Stimulated activated naive CD8-positive, alpha-beta T cell treated with anti-CD3 and anti-CD28 coated beads, Interleukin-15, amount 100 ng/mL, for 72 hours (primary cell): ENCODE data around the gene SNAP47.
A peak's percentile ranks its signal among the peaks of the same experiment; 100 is the strongest.

Experiments used
- ATAC-seq: fragments of 150-1000 bp; cut with Tn5 transposase; 2 replicates; pipeline ENCODE4 v1.10.0; 2021; ENCODE audit warnings: mild to moderate bottlenecking, moderate library complexity
- DNase-seq, 2 donors: peaks; one replicate each; pipeline ENCODE4 v3.0.0; 2021 to 2022
- H3K27ac Mint-ChIP-seq, 2 donors: one replicate each; pipeline ENCODE4 v1.8.0; 2022; ENCODE audit warnings: mild to moderate bottlenecking in 2 of 2, mixed read lengths in 2 of 2, moderate library complexity in 2 of 2
- H3K27me3 Mint-ChIP-seq: one replicate; pipeline ENCODE4 v1.8.0; 2022; ENCODE audit warnings: mixed read lengths
- H3K4me1 Mint-ChIP-seq: one replicate; pipeline ENCODE4 v1.8.0; 2022; ENCODE audit warnings: mild to moderate bottlenecking, mixed read lengths
- H3K4me3 Mint-ChIP-seq, 2 donors: one replicate each; pipeline ENCODE4 v1.8.0; 2022; ENCODE audit warnings: mild to moderate bottlenecking in 2 of 2, mixed read lengths in 2 of 2, moderate library complexity in 1 of 2
- H3K9me3 Mint-ChIP-seq, 2 donors: one replicate each; pipeline ENCODE4 v1.8.0; 2022; ENCODE audit warnings: mixed read lengths in 2 of 2

Gene SNAP47

DNA sequence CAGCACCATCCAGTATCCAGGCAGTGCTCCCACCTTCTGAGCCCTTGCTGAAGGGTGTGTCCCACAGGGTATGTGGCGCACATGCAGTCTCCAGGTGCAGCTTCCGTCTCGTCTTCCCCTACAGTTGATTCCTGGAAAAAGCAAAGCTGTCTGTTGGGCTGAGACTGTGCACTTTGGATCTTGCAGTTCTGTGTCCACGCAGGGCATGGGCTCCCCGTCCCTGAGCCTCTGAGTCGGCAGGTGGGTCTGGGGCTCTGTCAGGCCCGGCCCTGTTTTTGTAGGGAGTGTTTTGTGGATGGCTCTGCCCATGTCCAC lies 32.8 kb downstream of the SNAP47 start:
- Mint-ChIP-seq H3K9me3 (no peaks in the 10 kb centered on the region), H3K27me3 (no peaks in the 10 kb centered on the region), H3K4me3 (no peak overlapping the region), H3K4me1 (peaks cover 67% of the 10 kb centered on the region), H3K27ac (no peak overlapping the region)
- ATAC-seq = no peak
- no peak for DNase-seq

DNA sequence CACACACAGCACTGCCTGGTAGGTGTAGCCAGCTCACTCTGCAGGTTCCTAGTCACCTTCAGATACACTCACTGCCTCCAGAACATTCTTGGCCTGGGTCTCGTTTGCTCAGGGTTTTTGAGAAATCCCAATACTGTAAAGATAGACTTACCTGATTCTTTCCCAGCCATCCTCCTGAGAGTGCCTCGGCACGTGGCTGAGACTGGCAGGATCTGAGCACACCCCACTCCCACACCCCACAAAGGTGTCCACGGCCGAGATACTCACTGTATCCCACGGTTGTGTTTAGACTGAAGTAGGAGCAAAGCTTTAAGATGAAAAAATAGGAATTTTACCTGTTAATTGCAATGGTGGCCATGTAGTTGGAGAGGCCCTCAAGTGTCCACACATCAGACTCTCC lies 33.4 kb downstream of the SNAP47 start:
- peaks cover 65% of the 10 kb centered on the region for H3K4me1 Mint-ChIP-seq
- H3K4me3 Mint-ChIP-seq = no peak overlapping the region
- no peaks in the 10 kb centered on the region for H3K9me3 Mint-ChIP-seq
- no peak for ATAC-seq
- no peak for DNase-seq
- H3K27ac Mint-ChIP-seq = no peak overlapping the region
- no peaks in the 10 kb centered on the region for H3K27me3 Mint-ChIP-seq

DNA sequence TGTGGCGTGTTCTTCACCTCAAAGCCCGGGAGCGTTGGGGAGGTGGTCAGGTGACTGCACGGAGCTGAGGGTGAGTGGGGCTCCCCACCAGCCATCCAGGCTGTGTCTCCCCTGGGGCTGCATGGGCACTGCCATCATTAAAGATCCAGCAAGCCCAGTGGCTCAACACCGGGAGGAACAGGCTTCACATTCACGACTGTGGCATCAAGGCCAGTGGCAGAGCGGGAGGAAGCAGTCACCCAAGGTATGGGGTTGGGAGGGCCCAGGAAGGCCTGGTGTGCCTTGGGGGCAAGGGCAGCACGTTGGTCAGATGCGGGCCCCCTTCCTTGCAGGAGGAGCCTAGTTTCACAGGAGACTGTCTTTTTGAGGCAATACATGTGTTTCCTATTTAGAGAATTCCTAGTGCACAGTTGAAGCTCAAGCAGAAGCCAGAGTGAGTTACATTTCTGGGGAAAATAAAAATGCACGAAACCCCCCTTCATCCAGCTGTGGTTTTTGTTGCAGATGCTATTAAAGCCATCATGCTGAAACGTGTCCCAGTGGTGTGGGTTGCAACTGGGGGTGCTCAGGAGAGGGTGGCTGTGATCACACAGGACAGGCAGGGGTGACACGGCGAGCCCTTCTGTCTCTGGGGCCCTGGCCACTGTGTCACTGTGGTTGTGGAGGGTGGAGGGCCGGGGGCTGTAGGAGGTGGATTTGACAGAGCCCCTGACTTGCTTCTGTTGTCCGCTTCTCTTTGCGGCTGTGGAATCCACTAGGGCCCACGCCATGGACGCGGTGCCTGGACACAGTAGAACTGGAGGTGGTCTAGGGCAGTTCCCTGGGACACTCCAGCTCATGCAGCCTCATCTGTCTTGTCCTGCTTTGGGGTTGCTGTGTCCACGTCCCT lies 34.1 kb downstream of the SNAP47 start:
- Mint-ChIP-seq H3K27ac (no peak overlapping the region), H3K4me1 (peaks cover 65% of the 10 kb centered on the region), H3K27me3 (no peaks in the 10 kb centered on the region), H3K9me3 (no peaks in the 10 kb centered on the region), H3K4me3 (no peak overlapping the region)
- ATAC-seq (no peak), DNase-seq (no peak)

DNA sequence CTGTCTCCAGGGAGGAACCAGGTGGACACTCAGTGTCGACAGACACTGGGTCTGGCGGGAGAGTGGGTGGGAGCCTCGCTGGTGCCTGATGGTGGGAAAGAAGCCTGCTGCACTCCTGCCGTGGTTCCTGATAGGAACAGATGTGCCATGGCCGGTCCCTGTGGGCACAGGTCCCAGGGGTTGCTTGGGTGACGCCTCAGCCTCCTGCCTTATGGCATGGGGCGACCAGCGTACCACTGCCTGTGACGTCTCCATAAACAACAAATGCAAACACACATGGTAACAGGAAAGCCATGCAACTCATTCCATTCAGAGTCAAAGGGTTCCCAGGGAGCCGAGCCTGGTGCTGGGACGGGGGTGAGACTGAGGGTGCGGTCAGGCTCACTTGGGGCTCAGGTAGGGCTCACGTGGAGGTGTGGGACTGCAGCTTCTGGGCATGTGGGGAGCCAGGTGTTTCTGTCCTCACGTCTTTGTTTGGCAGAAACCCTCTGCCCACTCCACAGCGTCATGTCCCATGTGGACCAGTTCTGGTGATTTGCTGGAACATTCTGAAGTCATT lies 34.8 kb downstream of the SNAP47 start:
- DNase-seq (no peak), ATAC-seq (no peak)
- H3K4me1 Mint-ChIP-seq = peaks cover 65% of the 10 kb centered on the region
- H3K4me3 Mint-ChIP-seq = no peak overlapping the region
- H3K27me3 Mint-ChIP-seq = no peaks in the 10 kb centered on the region
- H3K9me3 Mint-ChIP-seq = no peaks in the 10 kb centered on the region
- no peak overlapping the region for H3K27ac Mint-ChIP-seq

DNA sequence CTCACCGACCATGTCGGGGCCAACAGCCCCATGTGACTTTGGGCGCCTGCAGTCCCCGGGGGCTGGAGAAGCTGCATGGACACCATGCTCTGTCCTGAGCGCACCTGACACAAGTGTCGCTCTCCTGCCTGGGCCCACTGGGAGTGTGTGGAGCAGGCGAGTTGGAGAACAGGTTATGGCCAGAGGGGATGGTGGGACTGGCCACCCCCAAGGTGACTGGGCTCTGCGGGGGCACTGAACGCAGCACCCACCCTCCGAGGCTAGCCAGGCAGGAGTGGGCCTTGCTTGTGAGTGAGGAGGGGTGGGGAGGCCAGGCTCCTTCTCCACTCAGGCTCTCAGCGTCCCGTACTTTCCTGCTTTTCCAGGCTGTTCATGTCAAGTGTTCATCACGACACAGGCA lies 35.6 kb downstream of the SNAP47 start:
- no peak for ATAC-seq
- H3K4me1 Mint-ChIP-seq = peaks cover 59% of the 10 kb centered on the region
- H3K4me3 Mint-ChIP-seq = no peak overlapping the region

DNA sequence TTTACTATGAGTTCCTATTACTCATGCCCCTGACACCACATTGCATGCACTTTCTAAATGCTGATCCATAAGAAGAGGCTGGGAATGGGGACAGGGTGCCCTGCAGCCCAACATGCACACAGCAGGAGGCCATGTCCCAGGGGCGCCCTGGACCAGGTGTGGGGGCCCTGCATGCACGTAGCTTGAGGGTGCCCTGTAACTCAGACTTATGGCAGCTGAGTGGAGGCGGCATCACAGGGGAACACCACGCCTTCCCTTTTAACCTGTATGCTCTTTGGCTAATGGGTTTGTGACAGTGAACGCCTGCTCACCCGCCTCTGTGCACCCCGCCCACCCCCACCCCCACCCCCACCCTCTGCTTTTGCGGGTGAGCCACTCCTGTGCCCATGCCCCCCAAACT lies 36.1 kb downstream of the SNAP47 start:
- DNase-seq (no peak), ATAC-seq (no peak)
- Mint-ChIP-seq H3K4me3 (no peak overlapping the region), H3K9me3 (no peaks in the 10 kb centered on the region), H3K27me3 (no peaks in the 10 kb centered on the region), H3K4me1 (peaks cover 54% of the 10 kb centered on the region), H3K27ac (no peak overlapping the region)

More for the DNA sequence above, 35.6 kb downstream of the SNAP47 start:
- DNase-seq = no peak
- Mint-ChIP-seq H3K27ac (no peak overlapping the region), H3K9me3 (no peaks in the 10 kb centered on the region), H3K27me3 (no peaks in the 10 kb centered on the region)

DNA sequence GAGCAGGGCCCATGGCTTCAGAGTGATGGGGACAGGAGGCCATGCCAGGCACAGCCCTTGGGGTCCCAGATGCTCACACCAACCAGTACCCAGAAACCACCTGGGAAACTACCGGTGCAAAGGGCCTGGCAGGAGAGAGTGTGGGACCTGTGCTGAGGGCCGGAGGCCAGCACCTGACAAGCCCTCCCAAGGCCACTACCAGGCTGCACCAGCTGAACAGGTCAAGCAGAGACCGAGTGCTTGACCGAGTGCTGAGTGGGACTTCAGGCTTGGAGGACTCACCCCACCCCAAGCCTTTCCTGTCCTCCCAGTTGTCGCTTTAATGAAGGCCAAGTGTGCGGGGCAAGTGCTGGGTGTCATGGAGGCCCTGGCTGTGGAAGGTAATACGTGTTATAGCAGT lies 36.5 kb downstream of the SNAP47 start:
- DNase-seq (no peak), ATAC-seq (no peak)
- H3K9me3 Mint-ChIP-seq = no peaks in the 10 kb centered on the region
- no peak overlapping the region for H3K4me3 Mint-ChIP-seq
- H3K27me3 Mint-ChIP-seq = no peaks in the 10 kb centered on the region
- H3K4me1 Mint-ChIP-seq = peaks cover 49% of the 10 kb centered on the region
- H3K27ac Mint-ChIP-seq = no peak overlapping the region

DNA sequence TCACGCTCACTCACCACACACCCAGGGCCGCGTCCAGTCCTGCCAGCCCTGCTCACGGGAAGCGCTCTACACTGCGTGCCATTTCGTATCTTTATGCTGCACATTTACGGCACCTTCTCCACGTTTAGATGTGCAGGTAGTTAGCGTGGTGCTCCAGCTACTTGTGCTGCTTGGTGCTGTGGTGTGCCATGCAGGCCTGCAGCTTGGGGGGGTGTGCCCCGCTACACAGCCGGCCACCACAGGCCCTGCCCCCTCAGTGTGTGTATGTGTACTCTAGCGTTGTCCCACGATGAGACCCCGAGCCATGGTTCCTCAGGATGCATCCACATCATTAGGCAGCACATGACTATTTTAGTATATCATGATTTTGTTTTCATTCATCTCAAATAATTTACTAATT lies 38.3 kb downstream of the SNAP47 start:
- H3K27ac Mint-ChIP-seq = no peak overlapping the region
- H3K4me3 Mint-ChIP-seq = no peak overlapping the region
- ATAC-seq = no peak

DNA sequence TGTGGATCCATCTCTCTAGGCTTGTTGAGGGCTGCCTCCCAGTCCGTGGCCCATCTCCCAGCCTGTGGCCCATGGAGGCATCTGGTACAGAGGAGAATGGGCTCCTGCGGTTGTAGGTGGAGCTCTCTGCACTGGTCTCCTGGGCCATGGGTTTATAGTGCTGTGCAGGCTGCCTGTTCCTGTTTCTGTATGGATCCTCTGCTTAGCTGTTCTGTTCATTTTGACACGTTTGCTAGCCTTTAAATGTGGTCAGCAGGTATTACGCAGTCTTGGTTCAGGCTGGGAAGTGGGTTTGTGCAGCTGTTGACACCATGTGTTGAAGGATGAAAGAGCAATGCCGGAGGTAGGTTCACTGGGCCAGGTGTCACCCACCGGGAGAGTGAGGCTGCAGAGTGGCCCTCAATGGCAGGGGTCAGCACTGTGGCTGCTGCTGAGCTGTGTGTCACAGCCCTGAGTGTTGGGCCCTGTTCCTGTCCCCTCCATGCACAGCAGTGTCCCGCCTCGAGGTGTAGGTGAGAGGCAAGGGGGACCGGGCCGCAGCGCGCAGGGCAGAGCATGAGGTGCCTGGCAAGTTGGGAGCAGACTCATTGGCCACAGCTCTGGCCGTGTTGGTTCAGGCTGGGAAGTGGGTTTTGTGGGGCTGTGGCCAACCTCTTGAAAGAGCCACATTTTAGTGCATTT lies 39.0 kb downstream of the SNAP47 start:
- DNase-seq (peak; percentile 34 to 66), ATAC-seq (peak; percentile 92)
- Mint-ChIP-seq H3K27ac (peak overlapping the region in 1 of 2 donors; percentile 90), H3K4me3 (peak overlapping the region in 1 of 2 donors; percentile 48), H3K9me3 (no peaks in the 10 kb centered on the region), H3K27me3 (no peaks in the 10 kb centered on the region), H3K4me1 (peaks cover 40% of the 10 kb centered on the region)

More for the DNA sequence above, 38.3 kb downstream of the SNAP47 start:
- Mint-ChIP-seq H3K9me3 (no peaks in the 10 kb centered on the region), H3K27me3 (no peaks in the 10 kb centered on the region), H3K4me1 (peaks cover 44% of the 10 kb centered on the region)
- no peak for DNase-seq

DNA sequence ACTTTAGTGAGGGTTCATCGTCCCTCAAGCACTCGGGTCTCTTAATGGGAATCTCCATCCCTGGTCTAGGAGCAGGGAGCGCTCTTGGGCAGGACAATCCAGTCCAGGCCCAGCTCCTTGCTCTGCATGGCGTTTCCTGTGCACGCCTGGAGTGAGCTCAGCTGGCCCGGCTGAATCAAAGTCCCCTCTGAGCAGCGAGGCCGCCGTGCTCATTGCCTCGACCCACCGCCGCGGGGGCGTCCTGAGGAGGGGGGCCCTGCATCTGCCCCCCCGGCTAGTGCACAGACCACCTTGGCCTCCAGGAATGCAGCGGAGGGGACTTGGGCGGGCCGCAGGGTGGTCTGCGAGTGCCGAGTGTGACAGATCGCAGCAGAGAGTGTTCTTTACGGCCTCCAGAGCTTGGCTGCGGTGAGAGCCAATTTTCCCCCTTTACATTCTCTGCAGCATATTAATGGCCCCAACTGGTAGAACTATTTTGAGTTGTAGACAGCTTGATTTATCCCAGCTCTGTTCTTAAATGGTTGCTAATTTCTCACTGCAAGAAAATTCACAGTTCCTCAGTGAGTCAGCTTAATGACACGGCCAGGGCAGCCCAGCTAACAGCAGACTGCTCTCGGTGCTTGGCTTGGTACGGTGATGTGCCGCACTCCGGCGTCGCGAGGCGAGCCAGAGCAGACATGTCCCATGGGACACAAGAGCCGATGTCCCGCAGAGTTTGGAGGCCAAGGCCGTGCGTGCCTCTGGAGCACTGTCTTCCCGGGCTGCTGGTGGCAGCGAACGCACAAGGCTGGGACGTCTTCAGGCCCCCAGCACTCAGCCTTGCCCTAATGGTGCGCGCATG lies 39.8 kb downstream of the SNAP47 start:
- Mint-ChIP-seq H3K4me1 (peaks cover 39% of the 10 kb centered on the region), H3K27ac (no peak overlapping the region), H3K27me3 (no peaks in the 10 kb centered on the region), H3K4me3 (no peak overlapping the region), H3K9me3 (no peaks in the 10 kb centered on the region)
- no peak for ATAC-seq
- no peak for DNase-seq

DNA sequence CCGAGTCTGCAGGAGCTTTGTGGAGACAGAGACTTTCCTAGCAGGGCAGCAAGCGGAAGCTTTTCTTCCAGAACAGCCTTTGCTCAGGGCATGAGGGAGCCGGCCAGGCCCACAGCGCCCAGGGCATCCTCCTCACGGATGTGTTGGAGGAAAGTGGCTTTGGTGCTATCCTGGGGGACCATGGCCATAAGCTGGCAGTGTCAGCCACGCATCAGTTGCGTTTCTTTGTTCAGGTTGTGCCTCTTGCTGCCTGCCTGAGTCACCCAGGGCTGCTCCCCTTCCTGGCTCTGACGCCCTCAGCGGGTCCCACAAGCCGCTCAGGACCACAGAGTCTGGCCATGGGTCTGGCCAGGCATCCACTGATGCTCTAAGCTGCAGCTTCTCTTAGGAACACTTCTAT lies 40.6 kb downstream of the SNAP47 start:
- Mint-ChIP-seq H3K4me1 (peaks cover 39% of the 10 kb centered on the region), H3K27ac (no peak overlapping the region), H3K4me3 (no peak overlapping the region)

DNA sequence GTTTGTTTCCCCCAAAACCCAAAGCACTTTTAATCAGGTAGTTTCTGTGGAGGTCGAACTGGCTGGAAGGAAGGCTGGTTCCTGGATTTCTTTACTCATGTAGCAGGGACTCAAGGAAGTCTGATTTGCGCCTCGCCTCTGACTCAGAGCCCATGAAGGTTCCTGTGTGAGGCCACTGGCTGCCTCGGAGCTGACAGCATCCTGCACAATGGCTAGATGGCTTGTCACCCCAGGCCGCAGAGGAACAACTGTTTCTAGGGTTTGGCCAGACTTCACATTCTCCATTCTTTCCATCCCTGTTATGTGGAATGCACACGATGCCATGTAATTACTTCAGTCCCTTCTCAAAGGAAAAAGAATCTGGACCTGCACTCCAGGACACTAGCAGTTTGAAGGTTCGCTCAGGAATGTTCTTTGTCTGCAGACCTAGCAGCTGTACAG lies 41.1 kb downstream of the SNAP47 start:
- no peaks in the 10 kb centered on the region for H3K27me3 Mint-ChIP-seq
- H3K4me3 Mint-ChIP-seq = no peak overlapping the region
- H3K9me3 Mint-ChIP-seq = no peaks in the 10 kb centered on the region
- no peak for DNase-seq
- H3K27ac Mint-ChIP-seq = no peak overlapping the region
- peaks cover 36% of the 10 kb centered on the region for H3K4me1 Mint-ChIP-seq
- no peak for ATAC-seq

More for the DNA sequence above, 40.6 kb downstream of the SNAP47 start:
- Mint-ChIP-seq H3K9me3 (no peaks in the 10 kb centered on the region), H3K27me3 (no peaks in the 10 kb centered on the region)
- DNase-seq (no peak), ATAC-seq (no peak)

DNA sequence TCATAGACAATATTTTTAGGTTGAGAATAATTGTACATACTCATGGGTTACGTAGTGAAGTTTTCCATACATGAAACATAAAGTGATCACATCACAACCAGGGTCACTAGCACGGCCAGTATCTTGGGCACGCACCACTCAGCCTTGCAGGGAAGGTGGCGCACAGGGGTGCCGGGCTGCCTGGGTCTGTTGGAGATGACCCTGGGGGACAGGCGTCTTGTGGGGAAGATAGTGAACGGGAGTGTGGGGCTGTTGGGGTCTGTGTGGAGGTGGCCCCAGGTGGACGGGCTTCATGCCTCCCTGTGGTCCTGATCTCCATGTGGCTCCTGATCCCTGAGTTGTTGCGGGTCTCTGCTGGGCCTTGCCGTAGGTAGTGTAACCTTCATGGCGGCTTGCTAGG lies 41.9 kb downstream of the SNAP47 start:
- Mint-ChIP-seq H3K27ac (no peak overlapping the region), H3K27me3 (no peaks in the 10 kb centered on the region), H3K4me1 (peaks cover 28% of the 10 kb centered on the region)

DNA sequence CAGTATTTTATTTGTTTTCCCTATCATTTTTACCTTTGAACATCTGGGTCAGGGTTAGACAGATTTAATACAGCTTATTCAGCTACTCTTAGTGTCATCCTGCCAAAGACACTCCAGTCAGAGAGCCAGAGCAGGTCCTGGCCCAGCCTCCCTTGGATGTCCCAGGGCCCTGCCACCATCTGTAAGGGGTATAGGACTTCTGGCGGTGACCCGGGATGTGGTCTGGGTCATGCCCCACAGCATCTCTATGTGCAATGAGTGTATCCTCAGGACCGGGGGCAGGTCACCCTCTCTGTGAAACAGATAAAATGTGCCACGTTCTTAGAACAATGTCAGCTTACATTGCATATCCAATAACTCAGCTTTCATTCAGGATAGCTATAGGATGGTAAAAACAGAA lies 42.4 kb downstream of the SNAP47 start:
- H3K27me3 Mint-ChIP-seq = no peaks in the 10 kb centered on the region
- no peak for ATAC-seq
- no peak overlapping the region for H3K27ac Mint-ChIP-seq
- H3K9me3 Mint-ChIP-seq = no peaks in the 10 kb centered on the region
- H3K4me3 Mint-ChIP-seq = no peak overlapping the region
- H3K4me1 Mint-ChIP-seq = peaks cover 23% of the 10 kb centered on the region
- no peak for DNase-seq

More for the DNA sequence above, 41.9 kb downstream of the SNAP47 start:
- H3K4me3 Mint-ChIP-seq = no peak overlapping the region
- ATAC-seq = no peak
- H3K9me3 Mint-ChIP-seq = no peaks in the 10 kb centered on the region
- no peak for DNase-seq

DNA sequence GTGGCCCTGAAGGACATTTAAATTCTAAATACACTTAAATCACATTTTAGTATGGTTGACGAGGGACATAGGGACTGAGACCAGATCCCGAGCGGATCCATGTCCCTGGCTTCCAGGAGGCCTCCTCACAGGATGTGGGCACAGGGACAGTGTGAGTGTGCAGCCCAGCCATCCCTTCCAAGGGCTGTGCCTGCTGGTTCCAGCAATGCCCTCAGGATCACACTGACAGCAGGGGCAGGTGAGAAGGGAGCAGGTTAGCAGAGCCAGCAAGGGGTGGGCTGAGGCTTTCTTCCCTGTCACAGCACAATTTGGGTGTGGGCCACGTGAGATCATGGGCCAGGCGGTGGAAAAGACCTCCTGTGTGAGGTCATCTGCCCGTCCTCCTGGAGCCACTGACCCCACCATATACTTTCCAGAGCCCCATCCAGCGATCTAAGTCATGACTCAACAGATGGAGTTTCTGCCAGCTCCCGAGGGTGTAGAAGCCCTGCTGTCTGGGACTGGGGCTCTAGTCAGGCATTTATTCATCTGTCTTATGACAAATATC lies 43.2 kb downstream of the SNAP47 start:
- no peaks in the 10 kb centered on the region for H3K9me3 Mint-ChIP-seq

More for the DNA sequence above, 43.2 kb downstream of the SNAP47 start:
- peaks cover 17% of the 10 kb centered on the region for H3K4me1 Mint-ChIP-seq
- DNase-seq (no peak), ATAC-seq (no peak)
- no peak overlapping the region for H3K27ac Mint-ChIP-seq
- H3K27me3 Mint-ChIP-seq = no peaks in the 10 kb centered on the region
- no peak overlapping the region for H3K4me3 Mint-ChIP-seq
